ENCODE measurements around the gene IL1A.
A peak's percentile ranks its signal among the peaks of the same experiment; 100 is the strongest.

The IL1A gene

GRCh38 chr2:112814278-112814677, 30.0 kb upstream of the IL1A start:
- ATAC-seq, result peak; percentile 47; the same call in 1 of the 3 replicates
- no peak for TF ChIP-seq ARNTL (CRISPR knock-in tag; IDR thresholded peaks at IDR 0.05; ENCODE audit: borderline replicate concordance, low read depth)
- no peak for TF ChIP-seq POU6F1 (CRISPR knock-in tag; IDR thresholded peaks at IDR 0.05; ENCODE audit: borderline replicate concordance, low read depth)
- no peak for TF ChIP-seq TOX (CRISPR knock-in tag; IDR thresholded peaks at IDR 0.05; ENCODE audit: borderline replicate concordance)
- no peak for TF ChIP-seq ZNF8 (CRISPR knock-in tag; IDR thresholded peaks at IDR 0.05)
- no peak for TF ChIP-seq CREB5 (CRISPR knock-in tag; IDR thresholded peaks at IDR 0.05; ENCODE audit: low read depth)
- TF ChIP-seq ZNF70 (CRISPR knock-in tag; IDR thresholded peaks at IDR 0.05), result no peak
- no peak for TF ChIP-seq RARB (CRISPR knock-in tag; IDR thresholded peaks at IDR 0.05)
- TF ChIP-seq ZNF565 (CRISPR knock-in tag; conservative IDR thresholded peaks at IDR 0.05; ENCODE audit: low read depth), result no peak
- TF ChIP-seq ISL1 (CRISPR knock-in tag; IDR thresholded peaks at IDR 0.05), result no peak
- TF ChIP-seq PPARA (CRISPR knock-in tag; IDR thresholded peaks at IDR 0.05; ENCODE audit: borderline replicate concordance), result no peak
- no peak for TF ChIP-seq OSR1 (CRISPR knock-in tag; IDR thresholded peaks at IDR 0.05)
- no peak for TF ChIP-seq BACH2 (CRISPR knock-in tag; IDR thresholded peaks at IDR 0.05; ENCODE audit: borderline replicate concordance)
- TF ChIP-seq TSHZ2 (CRISPR knock-in tag; IDR thresholded peaks at IDR 0.05), result no peak
- TF ChIP-seq ZFP3 (CRISPR knock-in tag; IDR thresholded peaks at IDR 0.05), result no peak
- no peak for TF ChIP-seq TCF4 (CRISPR knock-in tag; IDR thresholded peaks at IDR 0.05; ENCODE audit: borderline replicate concordance)
- no peak for TF ChIP-seq ZC3H10 (CRISPR knock-in tag; IDR thresholded peaks at IDR 0.05)
- no peak for TF ChIP-seq ESRRG (CRISPR knock-in tag; IDR thresholded peaks at IDR 0.05)
- TF ChIP-seq PATZ1 (CRISPR knock-in tag; IDR thresholded peaks at IDR 0.05; ENCODE audit: borderline replicate concordance), result no peak
- TF ChIP-seq CSDC2 (CRISPR knock-in tag; IDR thresholded peaks at IDR 0.05), result no peak

- no peak for ATAC-seq
- TF ChIP-seq PPARA (CRISPR knock-in tag; IDR thresholded peaks at IDR 0.05; ENCODE audit: borderline replicate concordance) (no peak), SNAI2 (CRISPR knock-in tag; IDR thresholded peaks at IDR 0.05) (no peak), TCF4 (CRISPR knock-in tag; IDR thresholded peaks at IDR 0.05; ENCODE audit: borderline replicate concordance) (no peak), ZFP3 (CRISPR knock-in tag; IDR thresholded peaks at IDR 0.05) (no peak), ESRRG (CRISPR knock-in tag; IDR thresholded peaks at IDR 0.05) (no peak), TOX (CRISPR knock-in tag; IDR thresholded peaks at IDR 0.05; ENCODE audit: borderline replicate concordance) (no peak), ARNTL (CRISPR knock-in tag; IDR thresholded peaks at IDR 0.05; ENCODE audit: borderline replicate concordance, low read depth) (no peak), GLIS3 (CRISPR knock-in tag; IDR thresholded peaks at IDR 0.05) (no peak), ZNF70 (CRISPR knock-in tag; IDR thresholded peaks at IDR 0.05) (no peak), BACH2 (CRISPR knock-in tag; IDR thresholded peaks at IDR 0.05; ENCODE audit: borderline replicate concordance) (no peak), ZNF565 (CRISPR knock-in tag; conservative IDR thresholded peaks at IDR 0.05; ENCODE audit: low read depth) (no peak), OSR1 (CRISPR knock-in tag; IDR thresholded peaks at IDR 0.05) (no peak), ZNF8 (CRISPR knock-in tag; IDR thresholded peaks at IDR 0.05) (no peak), ZFP30 (CRISPR knock-in tag; IDR thresholded peaks at IDR 0.05) (no peak), CSDC2 (CRISPR knock-in tag; IDR thresholded peaks at IDR 0.05) (no peak), RARB (CRISPR knock-in tag; IDR thresholded peaks at IDR 0.05) (no peak), POU6F1 (CRISPR knock-in tag; IDR thresholded peaks at IDR 0.05; ENCODE audit: borderline replicate concordance, low read depth) (no peak), ZC3H10 (CRISPR knock-in tag; IDR thresholded peaks at IDR 0.05) (no peak), CSRNP3 (CRISPR knock-in tag; IDR thresholded peaks at IDR 0.05) (no peak)
Observed at GRCh38 chr2:112813280-112813966, 29.1 kb upstream of the IL1A start.
